Stimulated activated CD8-positive, alpha-beta memory T cell treated with anti-CD3 and anti-CD28 coated beads, Interleukin-15, amount 100 ng/mL, for 24 hours (primary cell): ENCODE results near the gene VIT.
"Not testable (repeated sequence)": the region's sequence is repeated elsewhere in the genome, so short reads cannot be mapped to it uniquely, and the experiment has no call there.

Source experiments
- DNase-seq: peaks from one replicate; pipeline ENCODE4 v3.0.0-alpha.2; 2020; ENCODE audit warnings: low read depth

The VIT gene

GRCh38 chr2:36807223-36807886 is 110.8 kb downstream of the VIT start:
- DNase-seq, result no peak

- no peak for DNase-seq
Observed at GRCh38 chr2:36808386-36809068, 112.0 kb downstream of the VIT start.

GRCh38 chr2:36809069-36809445 is 112.5 kb downstream of the VIT start:
- no peak for DNase-seq

GRCh38 chr2:36811071-36811470 is 114.6 kb downstream of the VIT start:
- no peak for DNase-seq

- no peak for DNase-seq
Observed at GRCh38 chr2:36812196-36812595, 115.7 kb downstream of the VIT start.

- no peak for DNase-seq
Observed at GRCh38 chr2:36818542-36818941, 122.0 kb downstream of the VIT start.

- DNase-seq, result no peak
Observed at GRCh38 chr2:36819095-36819711, 122.7 kb downstream of the VIT start.

GRCh38 chr2:36820942-36821605 is 124.6 kb downstream of the VIT start:
- DNase-seq, result no peak

GRCh38 chr2:36823862-36824261 is 127.4 kb downstream of the VIT start:
- DNase-seq, result no peak

GRCh38 chr2:36824273-36824672 is 127.8 kb downstream of the VIT start:
- DNase-seq, result no peak

GRCh38 chr2:36824683-36825082 is 128.2 kb downstream of the VIT start:
- DNase-seq, result not testable (repeated sequence)

- no peak for DNase-seq
Observed at GRCh38 chr2:36831185-36831584, 134.7 kb downstream of the VIT start.

- DNase-seq, result no peak
Observed at GRCh38 chr2:36834203-36834602, 137.7 kb downstream of the VIT start.

GRCh38 chr2:36834731-36835524 is 138.4 kb downstream of the VIT start:
- no peak for DNase-seq

GRCh38 chr2:36839976-36840617 is 143.6 kb downstream of the VIT start:
- DNase-seq, result no peak

- no peak for DNase-seq
Observed at GRCh38 chr2:36843838-36844237, 147.3 kb downstream of the VIT start.

- no peak for DNase-seq
Observed at GRCh38 chr2:36849265-36849664, 152.8 kb downstream of the VIT start.

GRCh38 chr2:36854241-36854640 is 157.7 kb downstream of the VIT start:
- no peak for DNase-seq

GRCh38 chr2:36855429-36855828 is 158.9 kb downstream of the VIT start:
- DNase-seq, result no peak

GRCh38 chr2:36857713-36858112 is 161.2 kb downstream of the VIT start:
- DNase-seq, result no peak

- no peak for DNase-seq
Observed at GRCh38 chr2:36858551-36859365, 162.3 kb downstream of the VIT start.
